ENCODE results near the gene DIS3L2. TPM values are rescaled to one million over a fixed set of nuclear protein-coding genes. Genes with fewer than 3 reads are reported as not detected.

Gene DIS3L2
- total and polyA plus RNA-seq, 2 of the 8 experiments (the other 6 are each of a cell fraction or from before 2014, with no cell fraction given) = 11.5 to 21.6 TPM

DNA sequence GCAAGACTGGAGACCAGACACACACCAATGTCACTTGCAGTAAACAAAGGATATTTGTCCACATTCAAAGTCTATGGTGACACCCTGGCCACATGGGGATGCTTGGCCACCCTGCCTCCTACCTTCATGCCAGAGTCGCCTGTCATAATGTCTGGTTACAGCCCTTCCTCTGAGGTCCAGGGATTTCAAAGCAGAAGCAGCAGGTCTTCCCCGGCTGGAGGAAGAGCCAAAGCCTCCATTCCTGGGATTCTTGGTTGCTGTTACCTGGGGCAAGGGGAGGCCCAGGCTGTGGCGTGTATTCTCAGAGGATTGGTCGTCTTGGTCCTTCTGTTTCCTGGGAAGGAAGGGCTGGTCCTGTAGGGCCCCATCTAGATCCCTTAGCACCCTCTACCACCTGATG lies 414.7 kb downstream of the DIS3L2 start:
- H3K9ac ChIP-seq (replicated peaks in 1 of 4; ENCODE audit: extremely low read depth in 1 of 4, low read depth in 3 of 4, low read length in 3 of 4) = no peak overlapping the region
- peak overlapping the region; percentile 31 for H2BK15ac ChIP-seq (ENCODE audit: low read length)
- TF ChIP-seq TAF1 (IDR thresholded peaks at IDR 0.05; ENCODE audit: low read depth, low read length) (no peak), POU5F1 (IDR thresholded peaks at IDR 0.05; ENCODE audit: low read depth, low read length) (no peak), RFX5 (IDR thresholded peaks at IDR 0.05; ENCODE audit: borderline replicate concordance, low read depth, low read length) (no peak), HDAC2 (IDR thresholded peaks at IDR 0.05; ENCODE audit: borderline replicate concordance in 1 of 2, low read depth in 2 of 2, low read length in 2 of 2) (no peak), KDM5A (IDR thresholded peaks at IDR 0.05; ENCODE audit: low read length) (no peak), CBX5 (IDR thresholded peaks at IDR 0.05; ENCODE audit: low read depth, low read length) (no peak)
- TF ChIP-seq, protein P1, sequence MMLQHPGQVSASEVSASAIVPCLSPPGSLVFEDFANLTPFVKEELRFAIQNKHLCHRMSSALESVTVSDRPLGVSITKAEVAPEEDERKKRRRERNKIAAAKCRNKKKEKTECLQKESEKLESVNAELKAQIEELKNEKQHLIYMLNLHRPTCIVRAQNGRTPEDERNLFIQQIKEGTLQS (IDR thresholded peaks at IDR 0.05; ENCODE audit: insufficient read depth, low read depth, low read length) = no peak
- H4K91ac ChIP-seq (replicated peaks; ENCODE audit: insufficient read length, low read length) = no peak overlapping the region
- no peak overlapping the region for H2AFZ ChIP-seq (ENCODE audit: low read length)
- 0 out of 2 replicates have a peak overlapping the region, but pooled peaks have one; percentile 7 for H2BK20ac ChIP-seq (ENCODE audit: low read length)
- 93% methylated on average over 4 of the region's 4 CpGs; no CpG with 5 or more reads in 1 of the 2 experiments for WGBS, 2 experiments (ENCODE audit: extremely low coverage in 1 of 2, insufficient coverage in 1 of 2, insufficient read length in 1 of 2, insufficient replicate concordance in 2 of 2, low coverage in 1 of 2, low lambda C conversion rate in 2 of 2, missing lambda C conversion rate in 1 of 2)
- H3K4ac ChIP-seq (replicated peaks; ENCODE audit: insufficient read length, low read depth, low read length) = no peak overlapping the region
- H2BK12ac ChIP-seq (ENCODE audit: low read depth, low read length) = peak overlapping the region; percentile 71; the same call in 1 of the 2 replicates
- no peaks in the 10 kb centered on the region for H4K20me1 ChIP-seq (replicated peaks in 1 of 2; ENCODE audit: control insufficient read depth in 1 of 2, insufficient read depth in 2 of 2, low read length in 2 of 2)
- FAIRE-seq (no peak), DNase-seq (ENCODE audit: low read depth in 1 of 2, low spot score in 2 of 2) (no peak)
- no peak overlapping the region for H3K23ac ChIP-seq (ENCODE audit: insufficient read length)
- H4K5ac ChIP-seq (ENCODE audit: insufficient read length, low read depth, low read length) = peak overlapping the region; percentile 76
- ChIA-PET POLR2A (ENCODE audit: partially characterized antibody) (interaction anchor here (1.0 to 1.9 kb wide), 4 partner anchors 8 to 45 kb away, joined by 3 to 7 read pairs (median 4); no protein-coding TSS in a partner anchor), CTCF (ENCODE audit: partially characterized antibody) (interaction anchor here (1.2 to 8.3 kb wide), 10 partner anchors 10 to 470 kb away, joined by 3 to 88 read pairs (median 6); no protein-coding TSS in a partner anchor)
- no peaks in the 10 kb centered on the region for H3K79me1 ChIP-seq (ENCODE audit: low read depth, low read length)
- no peak overlapping the region for H3K4me3 ChIP-seq (ENCODE audit: extremely low read depth in 1 of 4, insufficient read depth in 2 of 4, low read depth in 3 of 4, low read length in 4 of 4)
- H3K18ac ChIP-seq (ENCODE audit: extremely low read depth, low read length) = no peak overlapping the region
- no peaks in the 10 kb centered on the region for H3K23me2 ChIP-seq (ENCODE audit: low read depth, low read length)
- H3K4me2 ChIP-seq (ENCODE audit: insufficient read depth in 1 of 2, low read depth in 2 of 2, low read length in 2 of 2) = no peak overlapping the region; a peak in 1 of 4 replicates
- no peak overlapping the region for H2BK120ac ChIP-seq (replicated peaks; ENCODE audit: low read depth, low read length)
- H3K4me1 ChIP-seq (replicated peaks in 1 of 4; ENCODE audit: control insufficient read depth in 3 of 4, insufficient read depth in 4 of 4, low read length in 3 of 4) = peaks cover 0 to 12% (median 4%) of the 10 kb centered on the region in 4 experiments; a peak in 5 of 7 replicates
- H2BK5ac ChIP-seq (ENCODE audit: low read depth, low read length) = peak overlapping the region; percentile 21; the same call in 1 of the 2 replicates
- no peak overlapping the region for H3K27ac ChIP-seq (ENCODE audit: low read depth, low read length)
- H3K36me3 ChIP-seq (ENCODE audit: control insufficient read depth in 2 of 4, insufficient read depth in 4 of 4, low read length in 3 of 4) = no peaks in the 10 kb centered on the region
- H3K27me3 ChIP-seq (replicated peaks in 1 of 4; ENCODE audit: control insufficient read depth in 3 of 4, extremely low read depth in 1 of 4, insufficient read depth in 3 of 4, low read length in 3 of 4) = no peaks in the 10 kb centered on the region; a peak in 1 of 7 replicates
- no peaks in the 10 kb centered on the region for H3K79me2 ChIP-seq (ENCODE audit: control insufficient read depth in 1 of 2, insufficient read depth in 2 of 2, low read length in 2 of 2)
- H3K14ac ChIP-seq (ENCODE audit: insufficient read length) = no peak overlapping the region
- no peaks in the 10 kb centered on the region for H3K9me3 ChIP-seq (ENCODE audit: insufficient read depth in 2 of 2, low read depth in 1 of 2, low read length in 1 of 2)
- H3K56ac ChIP-seq (replicated peaks; ENCODE audit: insufficient read length, low read depth, low read length) = no peak overlapping the region
- peak overlapping the region; percentile 9; the same call in 1 of the 2 replicates for H2AK5ac ChIP-seq (ENCODE audit: low read depth, low read length)
- H4K8ac ChIP-seq (ENCODE audit: extremely low read depth, insufficient read depth, low read length) = no peak overlapping the region

Measured in H1 (cell line).